ENCODE results near the gene MAEA.
"Not testable (repeated sequence)": the region's sequence is repeated elsewhere in the genome, so short reads cannot be mapped to it uniquely, and the experiment has no call there.

MAEA gene

DNA sequence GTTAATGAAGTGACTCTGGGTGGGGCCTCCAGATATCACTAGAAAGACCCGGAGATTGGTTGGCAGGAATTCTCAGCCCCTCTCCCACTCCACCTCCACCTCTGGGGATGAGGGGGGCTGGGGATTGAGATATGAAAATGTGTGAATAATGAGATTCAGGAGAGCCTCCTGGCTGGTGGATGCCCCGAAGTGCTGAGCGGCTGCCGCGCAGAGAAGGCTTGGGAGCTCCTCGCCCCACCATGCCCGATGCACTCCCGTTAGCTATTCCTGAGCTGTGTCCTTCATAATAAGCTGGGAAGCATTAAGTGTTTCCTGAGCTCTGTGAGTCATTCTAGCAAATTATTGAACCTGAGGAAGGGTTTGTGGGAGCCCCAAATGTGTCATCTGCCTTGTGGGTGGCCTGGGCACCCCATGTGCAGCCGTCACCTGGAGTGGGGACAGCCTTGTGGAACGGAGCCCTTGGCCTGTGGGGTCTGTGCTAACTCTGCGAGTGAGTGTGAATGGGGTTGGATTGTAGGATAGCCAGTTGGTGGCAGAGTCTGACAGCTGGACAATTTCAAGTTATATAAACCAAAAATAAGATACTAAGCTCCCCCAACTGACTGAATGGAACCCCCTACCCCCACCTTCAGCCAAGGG is 4.4 kb upstream of the MAEA start:
- DNase-seq, result no peak

DNA sequence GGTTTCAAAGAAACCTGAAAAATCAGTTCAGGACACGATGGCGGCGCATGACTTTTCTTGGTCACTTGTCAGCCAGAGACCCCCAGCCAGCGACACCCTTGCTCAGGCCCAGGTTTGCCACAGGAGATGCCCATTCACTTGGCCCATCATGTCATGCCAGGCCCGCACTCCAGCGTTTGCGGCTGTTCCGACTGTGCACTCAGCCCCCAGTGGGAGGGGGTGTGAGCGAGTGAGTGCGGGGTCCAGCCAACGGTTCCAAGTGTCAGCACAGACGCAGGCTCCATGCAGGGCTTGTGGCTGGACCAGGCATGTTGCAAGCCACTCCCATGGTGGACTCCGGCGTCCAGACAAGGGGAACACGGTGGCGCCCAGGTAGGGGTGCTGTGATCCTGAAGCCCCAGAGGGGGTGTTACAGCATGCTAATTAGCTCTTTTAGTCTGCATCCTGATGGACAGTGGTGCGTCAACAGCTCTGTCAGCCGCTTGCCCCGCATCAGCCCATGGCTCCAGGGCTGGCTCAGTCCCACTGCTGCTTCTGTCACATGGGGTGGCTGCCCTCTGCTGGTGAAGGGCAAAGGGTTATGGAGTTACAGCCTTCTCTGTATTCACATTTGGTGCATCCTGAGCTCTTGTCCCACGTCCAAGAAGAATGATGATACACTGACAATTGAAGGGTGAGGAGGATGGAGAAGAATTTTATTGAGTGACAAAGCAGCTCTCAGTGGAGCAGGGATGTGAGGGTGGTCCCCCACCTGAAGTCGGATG is 3.7 kb upstream of the MAEA start:
- no peak for DNase-seq

DNA sequence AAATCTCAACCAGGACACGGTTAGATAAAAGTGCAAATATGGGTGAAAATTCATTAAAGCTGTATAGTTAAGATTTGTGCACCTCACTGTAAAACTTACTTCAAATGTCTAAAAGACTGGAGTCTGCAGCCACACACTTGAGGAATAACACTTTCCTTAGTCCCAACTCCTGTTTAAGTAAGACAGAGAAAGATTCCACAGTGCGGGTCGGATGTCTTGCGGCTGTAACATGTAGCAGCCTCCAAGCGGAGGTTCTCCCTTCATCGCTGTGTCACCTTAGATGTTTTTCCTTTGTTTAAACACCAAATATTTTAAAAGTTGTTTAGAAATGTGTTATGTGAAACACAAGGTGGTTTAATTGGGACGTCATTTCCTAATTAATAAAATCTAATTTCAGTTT is 905 bp upstream of the MAEA start:
- DNase-seq, result no peak

DNA sequence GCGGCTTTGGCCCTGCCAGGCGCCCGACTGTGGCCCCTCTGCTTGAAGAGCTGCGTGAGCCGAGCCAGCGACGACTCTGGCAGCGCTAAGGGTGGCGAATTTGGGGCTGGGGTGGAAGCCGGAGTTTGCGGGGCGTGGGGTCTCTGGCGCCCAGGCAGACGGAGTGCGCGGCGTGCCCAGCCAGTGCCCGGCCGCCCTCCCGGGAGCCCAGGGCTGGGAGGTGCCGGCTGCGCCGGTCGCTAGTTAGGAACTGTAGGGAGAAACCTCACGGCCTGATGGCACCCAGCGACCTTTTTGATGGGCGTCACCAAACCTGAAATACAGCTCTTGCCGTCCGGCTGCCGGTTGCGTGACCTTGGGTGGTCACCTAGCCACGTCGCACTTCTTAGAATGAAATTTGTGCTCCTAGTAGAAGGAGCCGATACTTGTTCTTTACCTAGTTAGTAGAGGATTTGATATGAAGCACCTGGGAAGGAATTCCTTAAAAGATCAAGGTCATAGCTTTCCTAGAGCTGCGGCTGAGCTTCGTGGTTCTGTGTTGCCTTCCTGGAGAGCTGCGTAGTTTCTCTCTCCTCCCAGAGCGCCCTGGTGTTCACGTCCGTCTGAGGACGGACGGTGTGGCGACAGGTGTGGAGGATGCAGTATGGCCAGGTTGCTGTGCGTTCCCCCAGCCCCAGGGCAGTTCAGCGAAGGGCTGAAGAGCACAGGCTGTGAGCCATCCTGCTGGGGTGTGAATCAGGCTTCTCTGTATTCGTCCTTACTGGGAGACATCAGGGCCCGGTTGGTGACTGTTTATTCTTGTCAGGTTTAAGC is 680 bp downstream of the MAEA start:
- no peak for DNase-seq

DNA sequence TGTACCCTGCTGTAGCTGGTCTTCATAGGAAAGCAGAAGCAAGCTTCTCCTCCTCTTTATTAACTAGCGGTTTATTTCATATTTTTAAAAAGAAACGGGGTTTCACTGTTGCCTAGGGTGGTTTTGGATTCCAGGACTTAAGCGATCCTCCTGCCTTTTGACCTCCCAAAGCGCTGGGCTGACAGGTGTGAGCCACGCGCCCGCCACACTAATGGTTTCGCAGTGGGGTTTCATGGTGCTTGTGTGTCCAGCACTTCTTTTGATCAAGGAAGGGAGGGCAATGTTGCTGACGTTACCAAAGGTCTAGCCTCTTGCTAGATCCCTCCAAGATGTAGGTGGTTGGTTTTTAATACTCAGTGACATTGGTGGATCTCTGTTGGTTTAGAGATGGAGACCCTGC is 1.4 kb downstream of the MAEA start:
- DNase-seq, result no peak

DNA sequence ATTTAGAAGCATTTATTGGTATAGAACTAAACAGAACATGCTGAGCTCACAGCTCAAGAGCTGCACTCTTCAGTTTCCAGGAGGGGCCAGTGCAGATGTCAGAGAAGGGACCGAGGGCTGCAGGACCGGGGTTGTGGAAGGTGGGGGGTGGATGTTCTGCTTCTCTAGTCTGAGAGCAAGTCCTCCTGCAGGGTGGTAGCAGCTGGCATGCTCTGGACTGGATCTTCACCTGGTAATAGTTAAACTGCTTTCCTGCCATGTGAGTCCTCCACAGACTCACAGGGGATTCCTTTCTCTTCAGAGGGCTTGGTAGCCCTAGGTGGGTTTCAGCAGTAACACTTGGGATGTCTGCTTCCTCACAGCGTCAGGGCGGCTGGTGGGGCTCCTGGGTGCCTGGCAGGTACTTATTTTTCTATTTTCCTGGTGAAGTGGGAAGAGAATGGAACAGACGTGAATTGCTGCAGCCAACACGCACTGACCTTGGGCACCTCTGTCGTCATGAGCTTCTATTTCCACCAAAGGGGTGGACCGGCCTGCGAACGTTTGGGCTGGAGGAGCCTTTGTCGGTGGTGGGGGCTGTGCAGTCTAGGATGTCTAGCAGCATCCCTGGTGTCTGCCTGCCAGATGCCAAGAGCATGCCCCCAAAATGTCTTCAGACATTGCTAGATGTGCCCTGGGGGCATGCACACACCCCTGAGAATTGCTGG is 2.5 kb downstream of the MAEA start:
- no peak for DNase-seq

DNA sequence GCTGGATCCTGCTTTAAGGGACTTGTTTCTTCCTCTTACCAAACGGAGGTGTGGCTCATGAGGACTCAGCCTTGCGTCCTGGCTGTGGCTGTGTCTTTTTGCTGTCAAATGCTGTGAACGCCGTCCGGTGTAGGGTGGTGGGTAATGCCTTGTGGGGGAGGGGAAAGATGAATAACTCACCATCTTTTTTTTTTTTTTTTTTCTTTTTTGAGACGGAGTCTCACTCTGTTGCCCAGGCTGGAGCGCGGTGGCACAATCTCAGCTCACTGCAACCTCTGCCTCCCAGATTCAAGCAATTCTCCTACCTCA is 3.0 kb downstream of the MAEA start:
- DNase-seq, result not testable (repeated sequence)

DNA sequence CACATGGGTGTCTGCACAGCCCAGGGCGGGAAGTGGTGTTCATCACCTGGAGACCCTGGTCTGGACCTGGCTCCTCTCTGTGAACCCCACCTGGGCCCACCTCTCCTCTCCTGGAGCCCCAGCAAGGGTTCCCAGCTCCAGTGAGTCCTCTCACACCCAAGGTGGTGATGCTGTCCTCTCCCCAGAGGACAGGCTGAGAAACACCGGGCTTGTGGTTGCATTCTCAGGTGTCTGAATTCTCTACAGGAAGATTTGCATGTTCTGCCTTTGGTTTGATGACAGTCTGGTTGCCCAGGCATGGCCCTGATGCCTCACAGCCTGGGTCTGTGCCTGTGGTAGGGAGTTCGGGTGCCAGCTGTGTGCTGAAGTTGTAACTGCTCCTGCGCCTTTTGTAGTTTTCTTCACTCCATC is 3.8 kb downstream of the MAEA start:
- DNase-seq, result no peak

DNA sequence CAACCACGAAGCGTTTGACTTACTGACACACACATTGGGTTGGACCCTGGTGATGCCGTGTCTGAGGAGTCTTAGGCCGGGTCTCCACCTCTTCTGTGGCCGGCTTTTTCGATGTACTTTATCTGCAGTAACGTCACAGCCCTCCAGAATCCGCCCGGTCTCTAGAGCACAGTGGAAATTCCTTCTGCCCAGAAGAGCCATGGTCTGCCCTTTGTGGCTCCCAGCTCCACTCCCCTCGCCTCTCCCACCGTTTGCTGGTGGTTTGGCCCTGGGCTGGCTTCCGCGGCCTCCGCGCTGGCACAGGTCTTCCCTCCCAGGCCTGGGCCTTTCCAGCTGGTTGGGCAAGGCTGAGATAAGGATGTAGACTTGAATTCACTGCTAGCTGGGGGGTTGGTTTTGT is 4.3 kb downstream of the MAEA start:
- no peak for DNase-seq

DNA sequence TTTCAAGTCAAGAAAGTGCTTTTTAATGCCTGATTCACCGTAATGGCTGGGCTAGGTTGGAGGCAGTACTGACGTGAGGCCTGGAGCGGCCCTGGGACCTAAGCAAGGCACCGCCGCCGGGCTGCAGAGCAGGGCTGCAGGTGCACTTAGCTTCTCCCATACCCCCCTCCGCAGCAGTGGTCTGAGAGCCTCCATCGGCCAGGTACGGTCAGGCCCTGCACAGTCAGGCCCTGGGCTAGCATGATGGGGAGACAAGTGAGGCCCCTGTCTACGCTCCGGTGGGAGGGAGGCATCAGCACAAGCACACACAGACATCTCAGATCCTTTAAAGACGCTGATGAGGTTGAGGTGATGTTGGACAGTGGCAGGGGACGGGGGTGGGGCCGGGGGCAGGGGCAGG is 4.7 kb downstream of the MAEA start:
- no peak for DNase-seq

DNA sequence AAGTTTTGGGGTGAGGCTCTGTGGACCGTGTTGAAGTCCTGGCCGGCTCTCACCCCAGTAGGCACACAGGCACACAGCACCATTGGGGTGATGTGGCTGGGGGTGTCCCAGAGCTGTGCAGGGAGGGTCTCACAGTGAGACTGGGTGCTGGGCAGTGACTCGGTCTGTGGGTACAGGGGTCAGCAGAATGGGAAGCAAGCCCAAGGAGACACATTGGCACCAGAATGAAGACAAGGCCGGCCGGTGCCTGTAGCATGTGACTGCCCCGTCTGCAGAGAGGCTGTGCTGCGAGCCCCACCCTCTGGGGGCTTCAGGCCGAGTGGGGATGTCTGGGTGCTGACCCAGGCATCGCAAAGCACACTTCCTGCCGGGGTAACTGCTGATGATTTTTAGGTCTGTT is 5.2 kb downstream of the MAEA start:
- no peak for DNase-seq

DNA sequence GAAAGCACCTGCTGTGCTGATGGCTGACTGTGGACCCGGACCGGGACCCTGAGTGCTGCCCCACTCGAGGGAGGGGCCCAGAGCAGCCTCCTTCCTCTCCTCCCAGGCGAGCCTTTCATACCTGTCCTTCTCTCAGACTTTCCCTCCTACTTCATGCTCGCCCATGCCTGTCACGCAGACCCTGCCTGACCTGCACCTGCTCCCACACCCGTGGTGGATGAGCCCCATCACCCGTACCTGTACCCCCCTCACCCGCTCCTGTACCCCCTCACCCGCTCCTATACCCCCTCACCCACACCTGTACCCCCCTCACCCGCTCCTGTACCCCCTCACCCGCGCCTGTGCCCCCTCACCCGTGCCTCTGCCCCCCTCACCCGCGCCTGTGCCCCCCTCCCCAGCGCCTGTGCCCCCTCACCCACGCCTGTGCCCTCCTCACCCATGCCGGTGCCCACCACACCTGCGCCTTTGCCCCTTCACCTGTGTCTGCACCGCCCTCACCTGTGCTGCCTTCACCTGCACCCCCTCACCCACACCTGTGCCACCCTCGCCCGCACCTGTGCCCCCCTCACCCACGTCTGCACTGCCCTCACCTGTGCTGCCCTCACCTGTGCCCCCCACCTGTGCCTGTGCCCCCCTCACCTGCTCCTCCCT is 5.8 kb downstream of the MAEA start:
- DNase-seq, result no peak

DNA sequence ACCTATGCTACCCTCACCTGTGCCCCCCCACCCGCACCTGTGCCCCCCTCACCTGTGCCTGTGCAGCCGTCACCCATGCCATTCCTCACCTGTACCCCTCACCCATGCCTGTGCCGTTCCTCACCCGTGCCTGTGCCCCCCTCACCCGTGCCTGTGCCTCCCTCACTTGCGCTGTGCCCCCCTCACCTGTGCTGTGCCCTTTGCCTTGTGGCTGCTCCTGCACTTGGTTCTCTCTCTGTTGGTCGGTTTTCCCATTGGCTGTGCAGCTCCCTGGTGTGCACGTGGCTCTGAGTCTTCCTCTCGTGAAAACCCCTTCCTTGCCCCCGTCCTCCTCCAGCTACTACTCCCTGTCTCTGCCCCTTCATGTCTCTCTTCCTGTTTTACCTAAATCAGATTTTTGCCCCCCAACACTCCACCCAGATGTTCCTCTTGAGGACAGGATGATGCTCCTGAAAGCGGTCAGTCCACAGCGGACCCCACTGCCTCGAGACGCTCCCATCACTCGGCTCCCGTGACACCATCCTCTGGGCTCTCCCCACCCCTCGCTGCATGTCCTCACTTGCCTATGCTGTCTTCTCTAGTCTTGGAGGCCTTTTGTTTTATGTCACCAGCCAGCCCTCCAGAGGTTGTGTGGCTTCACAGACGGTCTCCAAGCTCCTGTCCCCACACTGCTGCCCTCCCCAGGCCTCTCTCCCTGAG is 6.8 kb downstream of the MAEA start:
- DNase-seq, result no peak

DNA sequence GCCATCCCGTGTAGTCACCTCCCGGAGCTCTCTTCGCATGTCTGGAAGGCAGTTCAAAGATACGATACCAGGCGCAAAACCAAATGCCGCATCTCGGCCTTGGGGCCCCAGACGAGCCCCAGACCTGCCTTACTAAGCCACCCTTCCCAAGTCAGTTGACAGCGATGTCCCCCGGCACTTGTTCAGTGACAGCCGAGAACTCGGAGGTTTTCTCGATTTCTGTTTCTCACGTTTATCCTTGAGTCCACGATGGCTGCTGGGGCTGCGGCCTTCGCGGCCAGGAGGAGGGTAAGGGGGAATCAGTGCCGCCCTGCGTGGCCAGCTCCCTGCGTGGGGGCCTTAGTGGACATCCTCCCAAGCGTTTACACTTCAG is 7.3 kb downstream of the MAEA start:
- no peak for DNase-seq

DNA sequence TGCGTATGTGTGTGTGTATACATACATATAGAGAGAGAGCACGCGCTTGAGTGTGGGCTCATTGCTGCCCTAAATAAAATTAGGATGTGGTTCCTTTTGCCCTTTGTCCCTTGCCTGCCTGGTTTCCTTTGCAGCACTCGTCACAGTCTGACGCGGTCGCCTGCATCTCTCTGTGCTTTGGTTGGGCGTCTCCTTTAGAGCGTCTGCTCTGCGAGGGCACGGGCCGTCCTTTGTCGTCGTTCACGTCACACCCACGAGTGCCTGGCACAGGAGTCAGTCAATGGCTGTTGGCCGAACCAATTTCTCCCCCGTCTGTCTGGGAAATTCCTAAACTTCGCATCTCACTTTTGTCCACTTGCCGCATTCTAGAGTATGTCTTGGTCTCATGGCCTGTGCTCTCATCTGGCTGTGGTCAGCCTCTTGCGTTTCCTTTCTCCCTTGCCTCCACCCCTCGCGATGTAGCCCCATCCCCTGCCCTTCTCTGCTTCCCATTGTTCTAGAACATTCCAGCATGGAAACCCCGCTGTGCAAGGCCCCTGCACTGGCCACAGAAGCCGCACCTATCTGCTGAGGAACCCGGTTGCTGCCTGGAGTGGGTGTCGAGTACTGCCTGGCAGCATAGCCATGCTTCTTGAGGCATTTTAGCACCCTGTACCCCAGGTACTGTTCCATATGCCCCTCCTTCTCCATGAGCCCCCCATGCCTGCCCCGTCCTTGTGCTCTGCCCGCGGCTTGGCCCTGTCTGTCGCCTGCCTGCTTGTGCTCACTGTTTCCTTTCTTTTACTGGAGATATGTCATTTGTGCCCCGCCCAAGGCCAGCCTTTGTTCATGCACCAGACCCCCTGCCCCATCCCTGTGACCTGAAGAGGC is 8.0 kb downstream of the MAEA start:
- no peak for DNase-seq

DNA sequence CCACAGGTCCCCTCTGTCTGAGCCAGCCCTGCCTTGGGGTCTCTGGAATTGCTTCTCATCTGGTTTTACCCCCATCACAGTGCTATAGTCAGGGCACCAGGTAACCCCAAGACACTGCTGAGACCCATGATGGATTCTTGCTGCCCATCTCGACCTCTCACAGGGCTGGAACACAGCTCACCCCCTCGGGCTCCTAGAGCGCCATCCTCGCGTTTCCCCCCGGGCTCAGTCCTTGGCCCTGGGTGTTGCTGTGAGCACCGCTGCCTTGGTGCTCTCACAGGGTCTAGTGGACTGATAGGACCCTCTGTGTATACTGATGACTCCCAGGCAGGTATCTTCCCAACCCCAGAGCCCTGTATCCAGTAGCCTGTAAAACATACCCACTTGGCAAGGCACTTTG is 8.8 kb downstream of the MAEA start:
- DNase-seq, result no peak

DNA sequence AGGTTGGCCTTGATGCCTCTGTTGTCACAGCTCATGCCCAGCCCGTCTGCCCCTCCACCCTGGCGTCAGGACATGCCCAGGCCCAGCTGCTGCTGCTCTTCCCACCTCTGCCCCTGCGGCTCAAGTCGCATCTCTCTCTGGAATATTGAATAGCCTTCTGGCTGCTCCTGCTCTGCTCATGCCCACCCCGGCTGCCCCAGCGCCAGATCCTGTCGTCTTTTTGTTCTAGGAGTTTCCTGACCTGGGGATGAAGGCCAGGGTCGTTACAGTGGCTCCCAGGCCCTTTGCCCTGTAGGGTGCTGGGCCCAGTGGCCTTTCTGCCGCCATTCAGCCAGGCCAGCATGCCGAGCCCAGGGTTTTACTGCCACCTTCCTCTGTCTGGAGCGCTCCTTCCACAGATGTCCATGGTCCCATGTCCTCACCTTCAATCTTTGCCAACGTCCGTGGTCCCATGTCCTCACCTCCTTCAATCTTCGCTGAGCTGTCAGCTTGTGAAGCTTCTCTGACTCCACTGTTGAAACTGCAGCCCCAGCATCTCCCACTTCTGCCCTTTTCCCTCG is 9.7 kb downstream of the MAEA start:
- no peak for DNase-seq

DNA sequence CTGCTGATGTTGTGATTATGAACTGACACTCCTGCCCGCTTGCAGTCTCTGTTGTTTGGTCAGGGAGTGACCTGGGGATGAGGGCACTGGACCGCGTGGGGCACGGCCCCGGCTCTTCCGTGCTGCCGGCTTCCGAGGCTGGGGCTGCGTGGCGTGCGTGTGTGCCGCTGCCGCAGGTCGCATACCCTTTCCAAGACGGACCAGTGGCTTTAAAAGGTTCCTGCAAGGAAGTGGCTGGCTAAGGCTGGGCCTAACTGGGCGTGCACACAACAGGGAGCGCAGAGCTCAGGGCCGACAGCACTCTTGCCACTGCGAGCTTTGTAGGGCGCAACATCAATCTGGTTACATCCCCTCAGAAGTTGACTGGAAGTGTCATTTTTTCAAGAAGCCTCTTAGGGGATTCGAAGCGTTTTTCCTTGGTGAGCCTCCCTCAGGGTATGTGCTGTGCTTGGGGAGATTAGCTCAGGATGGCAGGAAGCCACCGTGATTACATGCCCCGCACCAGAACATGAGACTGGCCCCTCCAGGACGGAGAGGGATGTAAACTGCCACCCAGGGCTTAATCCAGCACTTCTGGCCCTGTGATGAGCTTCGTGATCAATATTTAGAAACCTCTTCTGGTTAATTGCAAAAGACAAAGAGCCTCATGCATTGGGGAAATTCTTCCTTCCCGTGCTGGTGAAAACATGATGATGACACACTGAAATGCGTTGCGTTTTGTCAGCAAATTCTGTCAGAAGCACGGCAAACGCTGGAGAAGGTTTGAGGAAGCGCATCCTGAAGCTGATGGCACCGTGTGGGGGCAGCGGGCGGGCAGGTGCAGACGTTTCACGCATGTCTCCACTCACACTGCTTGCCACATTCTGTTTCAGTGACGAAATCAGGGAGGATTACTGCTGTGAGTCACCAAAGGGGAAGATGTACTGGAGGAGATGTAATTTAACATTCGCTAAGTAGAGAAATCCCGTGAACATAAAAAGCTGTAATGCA is 11.1 kb downstream of the MAEA start:
- no peak for DNase-seq

DNA sequence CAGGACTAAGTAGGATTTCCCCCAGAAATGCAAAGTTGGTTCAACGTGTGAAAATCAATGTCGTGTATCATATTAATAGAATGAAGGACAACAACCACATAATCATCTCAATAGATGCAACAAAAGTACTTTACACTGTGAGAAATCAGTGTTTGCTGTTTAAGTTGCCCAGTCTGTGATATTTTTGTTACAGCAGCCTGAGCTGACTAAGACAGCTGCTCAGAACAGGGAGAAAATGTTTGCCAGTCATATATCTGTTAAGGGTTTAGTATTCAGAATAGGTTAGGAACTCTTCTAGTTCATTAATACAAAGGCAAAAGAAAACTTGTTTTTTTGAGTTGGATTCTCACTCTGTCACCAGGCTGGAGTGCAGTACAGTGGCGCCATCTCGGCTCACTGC is 12.5 kb downstream of the MAEA start:
- no peak for DNase-seq

DNA sequence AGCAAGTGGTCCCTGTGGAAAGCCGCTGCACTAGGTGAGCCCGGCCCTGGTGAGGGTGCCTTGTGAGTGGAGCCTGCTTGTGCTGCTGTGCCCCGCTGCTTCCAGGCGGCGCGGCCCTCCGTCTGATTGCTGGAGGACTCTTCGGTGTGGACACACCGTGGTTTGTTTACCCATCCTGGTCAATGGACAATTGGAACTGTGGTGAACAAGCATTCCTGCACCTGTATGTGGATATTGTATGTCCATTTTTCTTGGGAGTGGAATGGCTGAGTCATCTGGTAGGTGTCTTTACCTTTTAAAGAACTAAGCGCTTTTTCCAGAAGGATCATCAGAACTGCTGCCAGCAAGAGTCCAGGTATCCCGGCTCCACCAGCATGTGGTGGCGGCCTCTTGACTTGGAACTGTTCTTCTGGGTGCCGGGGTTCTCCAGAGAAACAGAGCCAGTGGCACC is 15.6 kb downstream of the MAEA start:
- no peak for DNase-seq

Measured in SHP77 treated with DMSO at 0.1 percent for 48 hours (cell line).